ENCODE results near the gene STXBP6. TPM values are rescaled to one million over a fixed set of nuclear protein-coding genes. Genes with fewer than 3 reads are reported as not detected.

The STXBP6 gene
- total and polyA plus RNA-seq, 2 experiments from 2014 or later: 19.7 to 29.0 TPM

DNA sequence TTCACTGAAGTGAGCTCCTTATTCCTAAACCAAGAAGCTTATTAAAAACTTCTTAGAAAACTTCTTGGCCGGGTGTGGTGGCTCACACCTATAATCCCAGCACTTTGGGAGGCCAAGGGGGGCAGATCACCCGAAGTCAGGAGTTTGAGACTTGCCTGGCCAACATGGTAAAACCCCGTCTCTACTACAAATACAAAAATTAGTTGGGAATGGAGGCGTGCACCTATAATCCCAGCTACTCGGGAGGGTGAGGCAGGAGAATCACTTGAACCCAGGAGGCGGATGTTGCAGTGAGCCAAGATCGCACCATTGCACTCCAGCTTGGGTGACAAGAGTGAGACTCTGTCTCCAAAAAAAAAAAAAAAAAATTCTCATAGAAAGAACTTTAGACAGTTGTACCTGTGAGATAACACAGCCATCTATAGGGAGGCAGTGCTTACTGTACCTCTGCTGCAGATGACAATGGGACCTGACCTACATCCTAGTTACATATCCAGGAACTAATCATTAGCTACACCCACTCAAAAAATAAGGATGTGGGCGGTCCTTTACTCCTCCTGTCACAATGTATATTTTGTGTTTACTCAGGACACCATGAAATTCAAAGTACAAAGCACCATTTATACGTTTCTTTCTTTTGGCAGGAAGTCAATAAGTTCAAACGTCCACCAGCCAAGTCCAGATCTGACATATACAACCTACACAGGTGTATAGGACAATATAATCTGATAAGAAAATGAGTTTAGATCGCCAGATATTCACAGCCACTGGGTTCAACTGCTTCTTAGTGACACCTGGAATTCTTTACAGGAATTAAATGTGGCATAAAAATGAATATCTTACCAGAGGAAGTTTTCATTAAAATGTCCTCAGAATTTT, 14.9 kb downstream of the STXBP6 start (continued):
- TF ChIP-seq, protein P1, sequence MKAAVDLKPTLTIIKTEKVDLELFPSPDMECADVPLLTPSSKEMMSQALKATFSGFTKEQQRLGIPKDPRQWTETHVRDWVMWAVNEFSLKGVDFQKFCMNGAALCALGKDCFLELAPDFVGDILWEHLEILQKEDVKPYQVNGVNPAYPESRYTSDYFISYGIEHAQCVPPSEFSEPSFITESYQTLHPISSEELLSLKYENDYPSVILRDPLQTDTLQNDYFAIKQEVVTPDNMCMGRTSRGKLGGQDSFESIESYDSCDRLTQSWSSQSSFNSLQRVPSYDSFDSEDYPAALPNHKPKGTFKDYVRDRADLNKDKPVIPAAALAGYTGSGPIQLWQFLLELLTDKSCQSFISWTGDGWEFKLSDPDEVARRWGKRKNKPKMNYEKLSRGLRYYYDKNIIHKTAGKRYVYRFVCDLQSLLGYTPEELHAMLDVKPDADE (IDR thresholded peaks at IDR 0.05): no peak
- TF ChIP-seq, protein P2, sequence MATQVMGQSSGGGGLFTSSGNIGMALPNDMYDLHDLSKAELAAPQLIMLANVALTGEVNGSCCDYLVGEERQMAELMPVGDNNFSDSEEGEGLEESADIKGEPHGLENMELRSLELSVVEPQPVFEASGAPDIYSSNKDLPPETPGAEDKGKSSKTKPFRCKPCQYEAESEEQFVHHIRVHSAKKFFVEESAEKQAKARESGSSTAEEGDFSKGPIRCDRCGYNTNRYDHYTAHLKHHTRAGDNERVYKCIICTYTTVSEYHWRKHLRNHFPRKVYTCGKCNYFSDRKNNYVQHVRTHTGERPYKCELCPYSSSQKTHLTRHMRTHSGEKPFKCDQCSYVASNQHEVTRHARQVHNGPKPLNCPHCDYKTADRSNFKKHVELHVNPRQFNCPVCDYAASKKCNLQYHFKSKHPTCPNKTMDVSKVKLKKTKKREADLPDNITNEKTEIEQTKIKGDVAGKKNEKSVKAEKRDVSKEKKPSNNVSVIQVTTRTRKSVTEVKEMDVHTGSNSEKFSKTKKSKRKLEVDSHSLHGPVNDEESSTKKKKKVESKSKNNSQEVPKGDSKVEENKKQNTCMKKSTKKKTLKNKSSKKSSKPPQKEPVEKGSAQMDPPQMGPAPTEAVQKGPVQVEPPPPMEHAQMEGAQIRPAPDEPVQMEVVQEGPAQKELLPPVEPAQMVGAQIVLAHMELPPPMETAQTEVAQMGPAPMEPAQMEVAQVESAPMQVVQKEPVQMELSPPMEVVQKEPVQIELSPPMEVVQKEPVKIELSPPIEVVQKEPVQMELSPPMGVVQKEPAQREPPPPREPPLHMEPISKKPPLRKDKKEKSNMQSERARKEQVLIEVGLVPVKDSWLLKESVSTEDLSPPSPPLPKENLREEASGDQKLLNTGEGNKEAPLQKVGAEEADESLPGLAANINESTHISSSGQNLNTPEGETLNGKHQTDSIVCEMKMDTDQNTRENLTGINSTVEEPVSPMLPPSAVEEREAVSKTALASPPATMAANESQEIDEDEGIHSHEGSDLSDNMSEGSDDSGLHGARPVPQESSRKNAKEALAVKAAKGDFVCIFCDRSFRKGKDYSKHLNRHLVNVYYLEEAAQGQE (IDR thresholded peaks at IDR 0.05; ENCODE audit: unreplicated experiment): no peak
- no peak for TF ChIP-seq NANOG (IDR thresholded peaks at IDR 0.05; ENCODE audit: borderline replicate concordance)

DNA sequence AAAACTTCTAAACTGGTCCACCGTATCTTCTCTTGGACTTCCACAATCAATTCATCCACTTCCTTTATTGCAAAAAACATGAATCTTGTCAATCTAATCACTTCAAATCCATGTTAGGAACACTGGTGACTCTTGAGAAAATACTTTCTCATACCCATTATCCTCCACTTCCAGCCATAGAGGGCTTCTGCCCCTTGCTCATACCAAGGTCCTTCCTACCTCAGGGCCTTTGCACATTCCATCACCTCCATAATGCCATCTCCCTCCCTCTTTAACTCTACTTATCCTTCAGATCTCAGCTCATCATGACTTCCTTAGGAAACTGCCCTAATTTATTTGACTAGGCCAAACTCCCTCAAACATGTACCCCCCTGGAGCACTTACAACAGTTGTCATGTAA, 16.6 kb downstream of the STXBP6 start:
- H3K4me1 ChIP-seq (ENCODE audit: insufficient read depth): no peaks in the 10 kb centered on the region; the same call in 1 of the 2 replicates
- H3K9me3 Mint-ChIP-seq: no peaks in the 10 kb centered on the region
- H3K36me3 Mint-ChIP-seq (ENCODE audit: low read depth): no peaks in the 10 kb centered on the region
- no peak overlapping the region for H3K4me2 ChIP-seq
- H4K20me1 ChIP-seq (replicated peaks; ENCODE audit: insufficient read depth): no peaks in the 10 kb centered on the region
- no peak overlapping the region for H3K4me3 Mint-ChIP-seq
- no peaks in the 10 kb centered on the region for H3K27me3 ChIP-seq (ENCODE audit: insufficient read depth)
- ATAC-seq: no peak
- H3K4me3 ChIP-seq: no peak overlapping the region
- H3K36me3 ChIP-seq (ENCODE audit: insufficient read depth): peaks cover 4% of the 10 kb centered on the region; the same call in 1 of the 2 replicates
- no peaks in the 10 kb centered on the region for H3F3A ChIP-seq (replicated peaks; ENCODE audit: low read depth)
- H3K27ac ChIP-seq (ENCODE audit: low read depth): no peak overlapping the region
- H3K27me3 Mint-ChIP-seq (ENCODE audit: insufficient read depth, low read depth, poor library complexity): no peaks in the 10 kb centered on the region
- peaks cover 76% of the 10 kb centered on the region for H3K79me2 ChIP-seq (replicated peaks; ENCODE audit: insufficient read depth)
- no peak overlapping the region for H2AFZ ChIP-seq
- no peaks in the 10 kb centered on the region for H3K4me1 Mint-ChIP-seq
- no peak overlapping the region for H3K27ac Mint-ChIP-seq
- no peak for DNase-seq (ENCODE audit: low spot score)
- H3K9me2 ChIP-seq (ENCODE audit: insufficient read depth): no peaks in the 10 kb centered on the region; the same call in 1 of the 2 replicates
- TF ChIP-seq NANOG (IDR thresholded peaks at IDR 0.05; ENCODE audit: borderline replicate concordance) (no peak), STAT1 (IDR thresholded peaks at IDR 0.05; ENCODE audit: unreplicated experiment) (no peak), EZH2phosphoT487 (IDR thresholded peaks at IDR 0.05; ENCODE audit: unreplicated experiment) (no peak)
- TF ChIP-seq, protein P3, sequence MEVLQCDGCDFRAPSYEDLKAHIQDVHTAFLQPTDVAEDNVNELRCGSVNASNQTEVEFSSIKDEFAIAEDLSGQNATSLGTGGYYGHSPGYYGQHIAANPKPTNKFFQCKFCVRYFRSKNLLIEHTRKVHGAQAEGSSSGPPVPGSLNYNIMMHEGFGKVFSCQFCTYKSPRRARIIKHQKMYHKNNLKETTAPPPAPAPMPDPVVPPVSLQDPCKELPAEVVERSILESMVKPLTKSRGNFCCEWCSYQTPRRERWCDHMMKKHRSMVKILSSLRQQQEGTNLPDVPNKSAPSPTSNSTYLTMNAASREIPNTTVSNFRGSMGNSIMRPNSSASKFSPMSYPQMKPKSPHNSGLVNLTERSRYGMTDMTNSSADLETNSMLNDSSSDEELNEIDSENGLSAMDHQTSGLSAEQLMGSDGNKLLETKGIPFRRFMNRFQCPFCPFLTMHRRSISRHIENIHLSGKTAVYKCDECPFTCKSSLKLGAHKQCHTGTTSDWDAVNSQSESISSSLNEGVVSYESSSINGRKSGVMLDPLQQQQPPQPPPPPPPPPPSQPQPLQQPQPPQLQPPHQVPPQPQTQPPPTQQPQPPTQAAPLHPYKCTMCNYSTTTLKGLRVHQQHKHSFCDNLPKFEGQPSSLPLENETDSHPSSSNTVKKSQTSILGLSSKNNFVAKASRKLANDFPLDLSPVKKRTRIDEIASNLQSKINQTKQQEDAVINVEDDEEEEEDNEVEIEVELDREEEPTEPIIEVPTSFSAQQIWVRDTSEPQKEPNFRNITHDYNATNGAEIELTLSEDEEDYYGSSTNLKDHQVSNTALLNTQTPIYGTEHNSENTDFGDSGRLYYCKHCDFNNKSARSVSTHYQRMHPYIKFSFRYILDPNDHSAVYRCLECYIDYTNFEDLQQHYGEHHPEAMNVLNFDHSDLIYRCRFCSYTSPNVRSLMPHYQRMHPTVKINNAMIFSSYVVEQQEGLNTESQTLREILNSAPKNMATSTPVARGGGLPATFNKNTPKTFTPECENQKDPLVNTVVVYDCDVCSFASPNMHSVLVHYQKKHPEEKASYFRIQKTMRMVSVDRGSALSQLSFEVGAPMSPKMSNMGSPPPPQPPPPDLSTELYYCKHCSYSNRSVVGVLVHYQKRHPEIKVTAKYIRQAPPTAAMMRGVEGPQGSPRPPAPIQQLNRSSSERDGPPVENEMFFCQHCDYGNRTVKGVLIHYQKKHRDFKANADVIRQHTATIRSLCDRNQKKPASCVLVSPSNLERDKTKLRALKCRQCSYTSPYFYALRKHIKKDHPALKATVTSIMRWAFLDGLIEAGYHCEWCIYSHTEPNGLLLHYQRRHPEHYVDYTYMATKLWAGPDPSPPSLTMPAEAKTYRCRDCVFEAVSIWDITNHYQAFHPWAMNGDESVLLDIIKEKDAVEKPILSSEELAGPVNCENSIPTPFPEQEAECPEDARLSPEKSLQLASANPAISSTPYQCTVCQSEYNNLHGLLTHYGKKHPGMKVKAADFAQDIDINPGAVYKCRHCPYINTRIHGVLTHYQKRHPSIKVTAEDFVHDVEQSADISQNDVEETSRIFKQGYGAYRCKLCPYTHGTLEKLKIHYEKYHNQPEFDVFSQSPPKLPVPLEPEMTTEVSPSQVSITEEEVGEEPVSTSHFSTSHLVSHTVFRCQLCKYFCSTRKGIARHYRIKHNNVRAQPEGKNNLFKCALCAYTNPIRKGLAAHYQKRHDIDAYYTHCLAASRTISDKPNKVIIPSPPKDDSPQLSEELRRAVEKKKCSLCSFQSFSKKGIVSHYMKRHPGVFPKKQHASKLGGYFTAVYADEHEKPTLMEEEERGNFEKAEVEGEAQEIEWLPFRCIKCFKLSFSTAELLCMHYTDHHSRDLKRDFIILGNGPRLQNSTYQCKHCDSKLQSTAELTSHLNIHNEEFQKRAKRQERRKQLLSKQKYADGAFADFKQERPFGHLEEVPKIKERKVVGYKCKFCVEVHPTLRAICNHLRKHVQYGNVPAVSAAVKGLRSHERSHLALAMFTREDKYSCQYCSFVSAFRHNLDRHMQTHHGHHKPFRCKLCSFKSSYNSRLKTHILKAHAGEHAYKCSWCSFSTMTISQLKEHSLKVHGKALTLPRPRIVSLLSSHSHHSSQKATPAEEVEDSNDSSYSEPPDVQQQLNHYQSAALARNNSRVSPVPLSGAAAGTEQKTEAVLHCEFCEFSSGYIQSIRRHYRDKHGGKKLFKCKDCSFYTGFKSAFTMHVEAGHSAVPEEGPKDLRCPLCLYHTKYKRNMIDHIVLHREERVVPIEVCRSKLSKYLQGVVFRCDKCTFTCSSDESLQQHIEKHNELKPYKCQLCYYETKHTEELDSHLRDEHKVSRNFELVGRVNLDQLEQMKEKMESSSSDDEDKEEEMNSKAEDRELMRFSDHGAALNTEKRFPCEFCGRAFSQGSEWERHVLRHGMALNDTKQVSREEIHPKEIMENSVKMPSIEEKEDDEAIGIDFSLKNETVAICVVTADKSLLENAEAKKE (CRISPR knock-in tag; IDR thresholded peaks at IDR 0.05): no peak
- TF ChIP-seq, protein P4, sequence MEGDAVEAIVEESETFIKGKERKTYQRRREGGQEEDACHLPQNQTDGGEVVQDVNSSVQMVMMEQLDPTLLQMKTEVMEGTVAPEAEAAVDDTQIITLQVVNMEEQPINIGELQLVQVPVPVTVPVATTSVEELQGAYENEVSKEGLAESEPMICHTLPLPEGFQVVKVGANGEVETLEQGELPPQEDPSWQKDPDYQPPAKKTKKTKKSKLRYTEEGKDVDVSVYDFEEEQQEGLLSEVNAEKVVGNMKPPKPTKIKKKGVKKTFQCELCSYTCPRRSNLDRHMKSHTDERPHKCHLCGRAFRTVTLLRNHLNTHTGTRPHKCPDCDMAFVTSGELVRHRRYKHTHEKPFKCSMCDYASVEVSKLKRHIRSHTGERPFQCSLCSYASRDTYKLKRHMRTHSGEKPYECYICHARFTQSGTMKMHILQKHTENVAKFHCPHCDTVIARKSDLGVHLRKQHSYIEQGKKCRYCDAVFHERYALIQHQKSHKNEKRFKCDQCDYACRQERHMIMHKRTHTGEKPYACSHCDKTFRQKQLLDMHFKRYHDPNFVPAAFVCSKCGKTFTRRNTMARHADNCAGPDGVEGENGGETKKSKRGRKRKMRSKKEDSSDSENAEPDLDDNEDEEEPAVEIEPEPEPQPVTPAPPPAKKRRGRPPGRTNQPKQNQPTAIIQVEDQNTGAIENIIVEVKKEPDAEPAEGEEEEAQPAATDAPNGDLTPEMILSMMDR (conservative IDR thresholded peaks at IDR 0.05; ENCODE audit: low read depth in 2 of 2): no peak
- TF ChIP-seq, protein P1 (IDR thresholded peaks at IDR 0.05): no peak

Measured in GM23338 (cell line).